Muscle of leg (tissue), 11 donors: ENCODE measurements around the gene DKK1. TPM values are rescaled to one million over a fixed set of nuclear protein-coding genes. Genes with fewer than 3 reads are reported as not detected.

Experiments used
- DNase-seq: peaks from one replicate; pipeline ENCODE4 v3.0.0; 2013
- H3K27ac ChIP-seq: one replicate; pipeline ENCODE4 v1.5.1; 2013; ENCODE audit warnings: mild to moderate bottlenecking, low read length, control low read depth
- H3K27me3 ChIP-seq: one replicate; pipeline ENCODE4 v1.6.1; 2013; ENCODE audit warnings: low read length; ENCODE audit not compliant: control insufficient read depth, insufficient read depth
- H3K36me3 ChIP-seq: one replicate; pipeline ENCODE4 v1.6.1; 2013; ENCODE audit warnings: low read length; ENCODE audit not compliant: control insufficient read depth, insufficient read depth
- H3K4me1 ChIP-seq: one replicate; pipeline ENCODE4 v1.6.1; 2013; ENCODE audit warnings: low read length; ENCODE audit not compliant: control insufficient read depth, insufficient read depth
- H3K4me3 ChIP-seq: one replicate; pipeline ENCODE4 v1.5.1; 2013; ENCODE audit warnings: low read length, control low read depth
- H3K9me3 ChIP-seq: replicated peaks from 2 replicates; pipeline ENCODE4 v1.6.1; 2013; ENCODE audit warnings: low read depth, low read length; ENCODE audit not compliant: control insufficient read depth
- WGBS: methylation state at CpG from one replicate; pipeline ENCODE4 v1.1.5; 2013; ENCODE audit warnings: missing lambda C conversion rate; ENCODE audit not compliant: insufficient coverage; 5-methylcytosine and 5-hydroxymethylcytosine counted together
- polyA plus RNA-seq, 8 donors: library from polyadenylated mRNA; unstranded; fragments of 120-200 nt; gene quantifications; one replicate each; pipeline versions ENCODE4 v1.2.1 to v1.2.3, GENCODE V29; 2013; ENCODE audit warnings: inconsistent platforms in 1 of 8, low replicate concordance in 1 of 8; ENCODE audit not compliant: insufficient read length in 8 of 8, insufficient read depth in 1 of 8
- total RNA-seq: library from RNA; stranded (reverse); fragments of 120-200 nt; gene quantifications from one replicate; pipeline ENCODE4 v1.2.4, GENCODE V29; 2013

DKK1 gene
- total and polyA plus RNA-seq, 9 donors, result 0.28 to 6.3 (median 0.67) TPM

GRCh38 chr10:52283174-52283573, 30.9 kb upstream of the DKK1 start:
- Histone ChIP-seq H3K27ac (no peak overlapping the region), H3K36me3 (peaks cover 4% of the 10 kb centered on the region), H3K4me1 (no peaks in the 10 kb centered on the region), H3K4me3 (no peak overlapping the region), H3K9me3 (no peaks in the 10 kb centered on the region), H3K27me3 (no peaks in the 10 kb centered on the region)
- DNase-seq, result peak; percentile 16
- WGBS, result no CpG with 5 or more reads among the region's 2 CpGs

- no peaks in the 10 kb centered on the region for H3K27me3 ChIP-seq
- no CpG with 5 or more reads among the region's 2 CpGs for WGBS
- no peak for DNase-seq
- no peaks in the 10 kb centered on the region for H3K9me3 ChIP-seq
- peaks cover 5% of the 10 kb centered on the region for H3K36me3 ChIP-seq
- H3K27ac ChIP-seq, result no peak overlapping the region
- no peaks in the 10 kb centered on the region for H3K4me1 ChIP-seq
- H3K4me3 ChIP-seq, result no peak overlapping the region
Measured at GRCh38 chr10:52284416-52285013, 29.6 kb upstream of the DKK1 start.

- no peaks in the 10 kb centered on the region for H3K9me3 ChIP-seq
- no peak overlapping the region for H3K27ac ChIP-seq
- H3K36me3 ChIP-seq, result peaks cover 5% of the 10 kb centered on the region
- no peak for DNase-seq
- WGBS, result no CpG with 5 or more reads among the region's 1 CpG
- no peaks in the 10 kb centered on the region for H3K4me1 ChIP-seq
- H3K4me3 ChIP-seq, result no peak overlapping the region
- no peaks in the 10 kb centered on the region for H3K27me3 ChIP-seq
Measured at GRCh38 chr10:52287866-52288265, 26.2 kb upstream of the DKK1 start.

- WGBS, result 75% methylated on average over 2 of the region's 4 CpGs
- H3K27me3 ChIP-seq, result no peaks in the 10 kb centered on the region
Measured at GRCh38 chr10:52297747-52298146, 16.3 kb upstream of the DKK1 start.

GRCh38 chr10:52300599-52301277, 13.3 kb upstream of the DKK1 start:
- WGBS, result 33% methylated on average over 1 of the region's 4 CpGs
- no peaks in the 10 kb centered on the region for H3K36me3 ChIP-seq
- no peak for DNase-seq
- H3K4me1 ChIP-seq, result no peaks in the 10 kb centered on the region
- no peak overlapping the region for H3K27ac ChIP-seq
- H3K4me3 ChIP-seq, result no peak overlapping the region
- no peaks in the 10 kb centered on the region for H3K27me3 ChIP-seq
- H3K9me3 ChIP-seq, result no peaks in the 10 kb centered on the region

More at GRCh38 chr10:52297747-52298146, 16.3 kb upstream of the DKK1 start:
- H3K27ac ChIP-seq, result no peak overlapping the region
- no peaks in the 10 kb centered on the region for H3K9me3 ChIP-seq
- H3K36me3 ChIP-seq, result peaks cover 3% of the 10 kb centered on the region
- DNase-seq, result no peak
- H3K4me1 ChIP-seq, result no peaks in the 10 kb centered on the region
- H3K4me3 ChIP-seq, result no peak overlapping the region

GRCh38 chr10:52308251-52309031, 5.6 kb upstream of the DKK1 start:
- H3K4me3 ChIP-seq, result peak overlapping the region; percentile 56
- H3K36me3 ChIP-seq, result no peaks in the 10 kb centered on the region
- H3K27me3 ChIP-seq, result peaks cover 21% of the 10 kb centered on the region
- H3K9me3 ChIP-seq, result no peaks in the 10 kb centered on the region
- H3K4me1 ChIP-seq, result peaks cover 4% of the 10 kb centered on the region
- peak; percentile 73 for DNase-seq
- no peak overlapping the region for H3K27ac ChIP-seq
- WGBS, result under 1% methylated on average over 27 of the region's 40 CpGs

- Histone ChIP-seq H3K27ac (no peak overlapping the region), H3K36me3 (no peaks in the 10 kb centered on the region), H3K9me3 (no peaks in the 10 kb centered on the region), H3K4me1 (peaks cover 19% of the 10 kb centered on the region), H3K27me3 (peaks cover 40% of the 10 kb centered on the region), H3K4me3 (no peak overlapping the region)
- no peak for DNase-seq
- WGBS, result no CpG with 5 or more reads among the region's 3 CpGs
Measured at GRCh38 chr10:52312942-52313255, 1.2 kb upstream of the DKK1 start.

GRCh38 chr10:52313256-52313932, 687 bp upstream of the DKK1 start:
- no peak overlapping the region for H3K27ac ChIP-seq
- H3K36me3 ChIP-seq, result no peaks in the 10 kb centered on the region
- H3K9me3 ChIP-seq, result no peaks in the 10 kb centered on the region
- H3K4me1 ChIP-seq, result peaks cover 19% of the 10 kb centered on the region
- WGBS, result under 1% methylated on average over 13 of the region's 26 CpGs
- peak; percentile 7 for DNase-seq
- H3K4me3 ChIP-seq, result peak overlapping the region; percentile 55
- H3K27me3 ChIP-seq, result peaks cover 38% of the 10 kb centered on the region

GRCh38 chr10:52314822-52315552, 906 bp downstream of the DKK1 start:
- peaks cover 31% of the 10 kb centered on the region for H3K27me3 ChIP-seq
- 14% methylated on average over 13 of the region's 36 CpGs for WGBS
- DNase-seq, result no peak

More at GRCh38 chr10:52314822-52315552, 906 bp downstream of the DKK1 start:
- H3K4me1 ChIP-seq, result peaks cover 19% of the 10 kb centered on the region
- no peaks in the 10 kb centered on the region for H3K9me3 ChIP-seq
- no peaks in the 10 kb centered on the region for H3K36me3 ChIP-seq
- peak overlapping the region; percentile 55 for H3K4me3 ChIP-seq
- H3K27ac ChIP-seq, result no peak overlapping the region
